Motor neuron (in vitro differentiated cells): Measurements from ENCODE around the gene C4B. TPM values are rescaled to one million over a fixed set of nuclear protein-coding genes. Genes with fewer than 3 reads are reported as not detected.
"Not testable (repeated sequence)": the region's sequence is repeated elsewhere in the genome, so short reads cannot be mapped to it uniquely, and the experiment has no call there.

Experiments
- ATAC-seq, 8 experiments: fragments of 200-7000 bp; cut with Tn5 transposase; replicated peaks in 6 of 8; 2 replicates each; pipeline ENCODE4 v1.8.0; 2021; ENCODE audit warnings: mild to moderate bottlenecking in 8 of 8, moderate library complexity in 8 of 8
- H3K27ac ChIP-seq, 2 donors: fragments of 250-450 bp; sonication (Bioruptor Pico); 2 replicates each; pipeline ENCODE4 v1.9.0; 2021; ENCODE audit warnings: antibody characterized with exemption in 2 of 2, mild to moderate bottlenecking in 2 of 2, moderate library complexity in 1 of 2
- H3K4me1 ChIP-seq, 2 donors: fragments of 250-450 bp; sonication (Bioruptor Pico); replicated peaks in 1 of 2; 2 replicates each; pipeline ENCODE4 v1.6.1; 2021; ENCODE audit warnings: antibody characterized with exemption in 2 of 2, mild to moderate bottlenecking in 2 of 2, moderate library complexity in 1 of 2
- H3K4me3 ChIP-seq, 5 donors: fragments of 250-450 bp; sonication (Bioruptor Pico); 2 replicates each; pipeline ENCODE4 v1.9.0; 2021; ENCODE audit warnings: antibody characterized with exemption in 5 of 5, mild to moderate bottlenecking in 5 of 5, moderate library complexity in 4 of 5
- WGBS, 10 experiments: fragments of 450-650 bp; shearing (Covaris generic); methylation state at CpG; one replicate each; pipeline ENCODE4 v1.0.0; 2022; 5-methylcytosine and 5-hydroxymethylcytosine counted together
- in situ Hi-C, 9 experiments: fragments of 400-800 bp; cut with MboI; loops; one replicate each; pipeline ENCODE4 v1.15.0; 2021; ENCODE audit warnings: low sequenced_read_pairs in 9 of 9, low pct_unique_long_range_greater_than_20kb in 2 of 9; ENCODE audit not compliant: unreplicated experiment in 9 of 9
- total RNA-seq, 8 experiments: library from RNA; unstranded; fragments of 300-600 nt; gene quantifications; 2 replicates each; pipeline versions ENCODE4 v1.2.3 to v1.2.4, GENCODE V29; 2022

The C4B gene
- total RNA-seq, 8 experiments from 2014 or later = 2.5 to 575 (median 14.2) TPM

GRCh38 chr6:32055756-32056155, 41.2 kb downstream of the C4B start:
- ATAC-seq, in situ Hi-C loops, H3K27ac ChIP-seq, H3K4me3 ChIP-seq, H3K4me1 ChIP-seq: not testable (repeated sequence)
- 100% methylated on average over 1 to 3 of the region's 21 CpGs; no CpG with 5 or more reads in 8 of the 10 experiments for WGBS, 10 experiments

GRCh38 chr6:32056254-32056653, 41.7 kb downstream of the C4B start:
- in situ Hi-C loops = no loop called here

GRCh38 chr6:32057966-32058365, 43.4 kb downstream of the C4B start:
- Histone ChIP-seq H3K4me3 (no peak overlapping the region), H3K4me1 (no peaks in the 10 kb centered on the region), H3K27ac (no peak overlapping the region)
- in situ Hi-C loops = no loop called here
- ATAC-seq = no peak
- 82 to 100% methylated on average over 1 to 2 of the region's 17 CpGs; no CpG with 5 or more reads in 8 of the 10 experiments for WGBS, 10 experiments

More at GRCh38 chr6:32056254-32056653, 41.7 kb downstream of the C4B start:
- H3K4me3 ChIP-seq = no peak overlapping the region
- WGBS, 10 experiments = 95% methylated on average over 4 of the region's 7 CpGs; no CpG with 5 or more reads in 9 of the 10 experiments
- H3K4me1 ChIP-seq = no peaks in the 10 kb centered on the region
- ATAC-seq = peak in 1 of 8 experiments; percentile 12
- no peak overlapping the region for H3K27ac ChIP-seq

GRCh38 chr6:32058511-32058963, 43.9 kb downstream of the C4B start:
- in situ Hi-C loops = no loop called here
- Histone ChIP-seq H3K4me1 (no peaks in the 10 kb centered on the region), H3K4me3 (no peak overlapping the region), H3K27ac (no peak overlapping the region)
- WGBS, 10 experiments = 47 to 91% (median 76%) methylated on average over 1 to 10 of the region's 11 CpGs; no CpG with 5 or more reads in 3 of the 10 experiments
- ATAC-seq = no peak

- no peak for ATAC-seq
- in situ Hi-C loops = no loop called here
- Histone ChIP-seq H3K4me3 (no peak overlapping the region), H3K4me1 (no peaks in the 10 kb centered on the region), H3K27ac (no peak overlapping the region)
- 58 to 100% (median 85%) methylated on average over 1 to 7 of the region's 28 CpGs; no CpG with 5 or more reads in 2 of the 10 experiments for WGBS, 10 experiments
Observed at GRCh38 chr6:32060966-32061655, 46.5 kb downstream of the C4B start.

DNA sequence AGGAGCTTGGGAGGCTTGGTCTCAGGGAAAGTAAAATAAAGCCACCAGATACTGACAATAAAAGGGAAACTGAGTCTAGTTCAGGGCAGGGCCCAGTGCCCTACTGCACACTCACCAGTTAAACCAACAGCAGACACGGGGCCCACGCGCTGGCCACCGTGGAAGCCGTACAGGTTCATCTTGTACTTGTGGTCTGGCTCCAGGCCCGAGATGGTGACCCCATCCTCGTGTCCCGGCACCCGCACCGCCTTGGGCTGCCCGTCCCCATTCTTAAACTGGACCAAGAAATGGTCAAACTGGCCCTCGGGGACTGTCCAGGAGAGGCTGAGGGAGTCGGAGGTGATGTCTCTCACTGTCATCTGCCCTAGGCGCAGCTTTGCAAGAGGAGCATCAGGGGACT, 50.1 kb downstream of the C4B start:
- ATAC-seq = no peak
- Histone ChIP-seq H3K4me3 (no peak overlapping the region), H3K27ac (no peak overlapping the region), H3K4me1 (no peaks in the 10 kb centered on the region)
- in situ Hi-C loops = no loop called here
- 80 to 100% (median 95%) methylated on average over 2 to 7 of the region's 14 CpGs; no CpG with 5 or more reads in 5 of the 10 experiments for WGBS, 10 experiments

DNA sequence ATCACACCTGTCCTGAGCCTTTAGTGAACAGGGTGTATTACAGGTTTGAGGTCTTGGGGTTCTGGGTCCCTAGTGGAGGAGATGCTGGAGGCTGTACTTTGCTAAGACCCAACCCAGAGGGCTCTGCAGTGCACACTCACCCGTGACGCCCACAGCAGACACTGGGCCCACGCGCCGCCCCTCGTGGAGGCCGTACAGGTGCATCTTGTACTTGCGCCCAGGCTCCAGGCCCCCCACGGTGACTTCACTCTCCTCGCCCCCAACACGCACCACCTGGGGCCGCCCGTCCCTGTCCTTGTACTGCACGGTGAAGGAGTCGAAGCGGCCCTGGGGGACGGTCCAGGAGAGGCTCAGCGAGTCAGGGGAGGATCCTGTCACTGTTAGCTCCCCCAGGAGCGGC, 52.9 kb downstream of the C4B start:
- not testable (repeated sequence) for H3K4me1 ChIP-seq, H3K27ac ChIP-seq

DNA sequence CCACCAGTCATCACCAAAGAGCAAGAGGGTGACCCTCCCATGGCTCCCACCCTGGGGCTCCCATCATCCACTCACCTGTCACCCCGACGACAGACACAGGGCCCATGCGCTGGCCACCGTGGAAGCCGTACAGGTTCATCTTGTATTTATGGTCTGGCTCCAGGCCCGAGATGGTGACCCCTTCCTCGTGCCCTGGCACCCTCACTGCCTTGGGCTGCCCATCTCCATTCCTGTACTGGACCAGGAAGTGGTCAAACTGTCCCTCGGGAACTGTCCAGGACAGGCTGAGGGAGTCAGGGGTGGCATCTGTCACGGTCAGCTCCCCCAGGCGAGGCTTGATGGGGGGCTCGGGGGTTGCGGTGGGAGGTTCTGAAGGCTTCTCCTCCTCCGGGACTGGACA, 53.7 kb downstream of the C4B start:
- H3K4me1 ChIP-seq, in situ Hi-C loops, ATAC-seq, H3K4me3 ChIP-seq, H3K27ac ChIP-seq: not testable (repeated sequence)
- 79 to 94% methylated on average over 3 to 4 of the region's 13 CpGs; no CpG with 5 or more reads in 8 of the 10 experiments for WGBS, 10 experiments

More for the DNA sequence above, 52.9 kb downstream of the C4B start:
- H3K4me3 ChIP-seq, ATAC-seq, in situ Hi-C loops: not testable (repeated sequence)
- 100% methylated on average over 1 of the region's 19 CpGs; no CpG with 5 or more reads in 9 of the 10 experiments for WGBS, 10 experiments

DNA sequence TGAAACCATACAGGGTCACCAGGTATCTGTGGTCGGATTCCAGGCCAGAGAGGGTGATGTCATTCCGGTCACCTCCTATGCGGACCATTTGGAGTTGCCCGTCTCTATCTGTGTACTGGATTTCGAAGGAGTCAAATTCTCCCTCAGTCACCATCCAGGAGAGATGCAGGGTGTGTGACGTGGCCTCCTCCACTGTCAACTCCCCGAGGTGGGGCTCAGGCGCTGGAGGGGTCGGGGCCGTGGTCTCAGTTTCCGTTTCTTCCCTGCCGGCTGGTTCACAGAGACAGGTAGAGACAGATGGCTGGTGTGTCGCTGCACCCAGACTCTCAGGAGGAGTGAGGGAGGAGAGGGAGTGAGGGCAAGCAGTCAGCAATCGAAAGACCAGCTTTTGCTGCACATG, 54.3 kb downstream of the C4B start:
- Histone ChIP-seq H3K4me3 (no peak overlapping the region), H3K4me1 (no peaks in the 10 kb centered on the region), H3K27ac (no peak overlapping the region)
- in situ Hi-C loops = no loop called here
- WGBS, 10 experiments = 20 to 93% (median 82%) methylated on average over 1 to 7 of the region's 14 CpGs; no CpG with 5 or more reads in 3 of the 10 experiments
- ATAC-seq = no peak

- in situ Hi-C loops = no loop called here
- no peak overlapping the region for H3K4me3 ChIP-seq
- WGBS, 10 experiments = 57 to 100% (median 84%) methylated on average over 2 to 11 of the region's 17 CpGs; no CpG with 5 or more reads in 5 of the 10 experiments
- peak in 4 of 8 experiments; percentile 21 to 34 (median 28) for ATAC-seq
- no peaks in the 10 kb centered on the region for H3K4me1 ChIP-seq
- no peak overlapping the region for H3K27ac ChIP-seq
Observed at GRCh38 chr6:32069460-32069859, 54.9 kb downstream of the C4B start.

GRCh38 chr6:32069878-32070515, 55.4 kb downstream of the C4B start:
- WGBS, 10 experiments = 0 to 85% (median 68%) methylated on average over 1 to 8 of the region's 24 CpGs; no CpG with 5 or more reads in 6 of the 10 experiments
- H3K4me1 ChIP-seq = no peaks in the 10 kb centered on the region
- ATAC-seq = peak in 3 of 8 experiments; percentile 19 to 24 (median 23)
- in situ Hi-C loops = no loop called here
- no peak overlapping the region for H3K27ac ChIP-seq
- H3K4me3 ChIP-seq = no peak overlapping the region

DNA sequence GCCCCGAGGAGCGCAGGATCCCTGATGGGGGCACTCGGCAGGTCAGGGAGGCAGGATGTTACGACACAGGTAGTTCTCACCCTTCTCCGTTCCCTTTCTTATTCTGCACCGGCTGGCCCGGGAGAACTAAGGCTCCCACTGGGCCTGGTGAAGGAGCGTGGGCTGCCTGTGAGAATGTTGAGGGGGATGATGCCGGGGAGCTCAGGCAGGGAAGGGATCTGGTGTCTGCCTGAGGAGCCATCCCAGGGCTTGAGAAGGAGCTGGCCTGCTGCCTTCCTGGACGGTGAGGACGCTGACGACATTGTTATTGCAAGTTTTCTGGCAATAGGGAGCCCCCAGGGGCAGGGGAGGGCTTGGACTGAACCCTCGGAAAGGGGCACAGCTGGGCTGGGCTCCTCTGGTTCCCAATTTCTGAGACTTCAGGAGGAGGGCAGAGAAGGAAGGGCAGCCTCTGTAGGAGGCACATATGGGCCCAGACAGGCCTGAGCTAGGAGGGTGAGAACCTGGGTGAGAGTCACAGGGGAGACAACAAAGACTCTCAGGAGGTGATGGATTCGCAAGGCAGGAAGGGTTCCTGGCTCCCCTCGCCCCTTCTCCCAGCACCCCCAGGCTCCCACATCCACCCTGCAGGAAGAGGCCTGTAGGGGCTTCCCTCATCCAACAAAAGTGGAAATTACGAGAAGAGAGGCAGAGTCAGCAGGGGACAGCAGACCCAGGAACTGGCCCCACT, 56.4 kb downstream of the C4B start:
- ATAC-seq = no peak
- no peak overlapping the region for H3K27ac ChIP-seq
- no peak overlapping the region for H3K4me3 ChIP-seq
- in situ Hi-C loops = no loop called here
- 60 to 100% (median 80%) methylated on average over 1 to 5 of the region's 16 CpGs; no CpG with 5 or more reads in 3 of the 10 experiments for WGBS, 10 experiments
- H3K4me1 ChIP-seq = no peaks in the 10 kb centered on the region

- ATAC-seq = no peak
- Histone ChIP-seq H3K27ac (no peak overlapping the region), H3K4me1 (no peaks in the 10 kb centered on the region), H3K4me3 (no peak overlapping the region)
- in situ Hi-C loops = no loop called here
- 0 to 100% (median 58%) methylated on average over 1 to 3 of the region's 3 CpGs; no CpG with 5 or more reads in 3 of the 10 experiments for WGBS, 10 experiments
Observed at GRCh38 chr6:32073101-32073500, 58.5 kb downstream of the C4B start.
